Activated T-cell treated with anti-CD3 and anti-CD28 coated beads, Interleukin-2, amount 50 U/mL, for 4 hours (primary cell): ENCODE results near the gene HRAS. TPM values are rescaled to one million over a fixed set of nuclear protein-coding genes. Genes with fewer than 3 reads are reported as not detected.

Experiments
- ATAC-seq, 2 donors: fragments of 200-7000 bp; cut with Tn5 transposase; one replicate each; pipeline ENCODE4 v1.10.0; 2021
- DNase-seq: peaks from one replicate; pipeline ENCODE4 v3.0.0-alpha.2; 2020
- H3K27me3 Mint-ChIP-seq: one replicate; pipeline ENCODE4 v1.8.0; 2021; ENCODE audit warnings: low read depth, mixed read lengths
- H3K36me3 Mint-ChIP-seq: one replicate; pipeline ENCODE4 v1.8.0; 2022; ENCODE audit warnings: mixed read lengths; ENCODE audit not compliant: insufficient read depth
- H3K4me1 Mint-ChIP-seq: one replicate; pipeline ENCODE4 v1.8.0; 2021; ENCODE audit warnings: low read depth, mixed read lengths
- H3K4me3 Mint-ChIP-seq: one replicate; pipeline ENCODE4 v1.8.0; 2021; ENCODE audit warnings: mild to moderate bottlenecking, moderate library complexity, mixed read lengths
- H3K9me3 Mint-ChIP-seq: one replicate; pipeline ENCODE4 v1.8.0; 2021; ENCODE audit warnings: mixed read lengths
- total RNA-seq, 3 donors: library from RNA; stranded (reverse); gene quantifications; one replicate each; pipeline ENCODE4 v1.2.1, GENCODE V29; 2021

HRAS gene
- total RNA-seq, 3 donors from 2014 or later: 92.2 to 108 (median 95.0) TPM

GRCh38 chr11:535210-535518 is 212 bp downstream of the HRAS start:
- no peaks in the 10 kb centered on the region for H3K27me3 Mint-ChIP-seq
- H3K36me3 Mint-ChIP-seq: peaks cover 2% of the 10 kb centered on the region
- ATAC-seq (peak; percentile 27 to 33), DNase-seq (no peak)
- peaks cover 22% of the 10 kb centered on the region for H3K4me1 Mint-ChIP-seq
- no peaks in the 10 kb centered on the region for H3K9me3 Mint-ChIP-seq
- no peak overlapping the region for H3K4me3 Mint-ChIP-seq

GRCh38 chr11:534396-535209 is 773 bp downstream of the HRAS start:
- peaks cover 2% of the 10 kb centered on the region for H3K36me3 Mint-ChIP-seq
- ATAC-seq (peak in 1 of 2 donors; percentile 2), DNase-seq (no peak)
- H3K4me1 Mint-ChIP-seq: peaks cover 22% of the 10 kb centered on the region
- no peaks in the 10 kb centered on the region for H3K9me3 Mint-ChIP-seq
- peak overlapping the region; percentile 76 for H3K4me3 Mint-ChIP-seq
- no peaks in the 10 kb centered on the region for H3K27me3 Mint-ChIP-seq

- peaks cover 22% of the 10 kb centered on the region for H3K4me1 Mint-ChIP-seq
- H3K27me3 Mint-ChIP-seq: no peaks in the 10 kb centered on the region
- H3K9me3 Mint-ChIP-seq: no peaks in the 10 kb centered on the region
- no peak for ATAC-seq
- DNase-seq: no peak
- H3K36me3 Mint-ChIP-seq: peaks cover 2% of the 10 kb centered on the region
- peak overlapping the region; percentile 76 for H3K4me3 Mint-ChIP-seq
Observed at GRCh38 chr11:533586-534395, 1.6 kb downstream of the HRAS start.

GRCh38 chr11:532986-533585 is 2.3 kb downstream of the HRAS start:
- H3K27me3 Mint-ChIP-seq: no peaks in the 10 kb centered on the region
- H3K36me3 Mint-ChIP-seq: peaks cover 2% of the 10 kb centered on the region
- DNase-seq (no peak), ATAC-seq (no peak)
- peaks cover 19% of the 10 kb centered on the region for H3K4me1 Mint-ChIP-seq
- H3K4me3 Mint-ChIP-seq: peak overlapping the region; percentile 37
- no peaks in the 10 kb centered on the region for H3K9me3 Mint-ChIP-seq

- H3K9me3 Mint-ChIP-seq: no peaks in the 10 kb centered on the region
- peaks cover 14% of the 10 kb centered on the region for H3K4me1 Mint-ChIP-seq
- no peak overlapping the region for H3K4me3 Mint-ChIP-seq
- no peak for ATAC-seq
- H3K27me3 Mint-ChIP-seq: no peaks in the 10 kb centered on the region
- peaks cover 2% of the 10 kb centered on the region for H3K36me3 Mint-ChIP-seq
- no peak for DNase-seq
Observed at GRCh38 chr11:532527-532985, 2.8 kb downstream of the HRAS start.

GRCh38 chr11:531919-532526 is 3.4 kb downstream of the HRAS start:
- no peak for DNase-seq
- Mint-ChIP-seq H3K4me1 (peaks cover 14% of the 10 kb centered on the region), H3K4me3 (no peak overlapping the region), H3K36me3 (peaks cover 2% of the 10 kb centered on the region), H3K27me3 (no peaks in the 10 kb centered on the region), H3K9me3 (no peaks in the 10 kb centered on the region)
- ATAC-seq: no peak

GRCh38 chr11:530960-531831 is 4.2 kb downstream of the HRAS start:
- Mint-ChIP-seq H3K4me3 (no peak overlapping the region), H3K27me3 (no peaks in the 10 kb centered on the region), H3K4me1 (peaks cover 11% of the 10 kb centered on the region), H3K9me3 (no peaks in the 10 kb centered on the region), H3K36me3 (peaks cover 2% of the 10 kb centered on the region)
- no peak for DNase-seq
- no peak for ATAC-seq

GRCh38 chr11:529728-530411 is 5.5 kb downstream of the HRAS start:
- H3K4me3 Mint-ChIP-seq: no peak overlapping the region
- no peaks in the 10 kb centered on the region for H3K9me3 Mint-ChIP-seq
- peaks cover 2% of the 10 kb centered on the region for H3K36me3 Mint-ChIP-seq
- H3K4me1 Mint-ChIP-seq: peaks cover 10% of the 10 kb centered on the region
- DNase-seq (no peak), ATAC-seq (no peak)
- H3K27me3 Mint-ChIP-seq: no peaks in the 10 kb centered on the region

- H3K4me1 Mint-ChIP-seq: peaks cover 6% of the 10 kb centered on the region
- peaks cover 3% of the 10 kb centered on the region for H3K36me3 Mint-ChIP-seq
- no peaks in the 10 kb centered on the region for H3K9me3 Mint-ChIP-seq
- ATAC-seq: no peak
- H3K27me3 Mint-ChIP-seq: no peaks in the 10 kb centered on the region
- no peak for DNase-seq
- H3K4me3 Mint-ChIP-seq: no peak overlapping the region
Observed at GRCh38 chr11:528815-529727, 6.3 kb downstream of the HRAS start.

- ATAC-seq: no peak
- no peak for DNase-seq
- peaks cover 5% of the 10 kb centered on the region for H3K36me3 Mint-ChIP-seq
- no peak overlapping the region for H3K4me3 Mint-ChIP-seq
- H3K9me3 Mint-ChIP-seq: no peaks in the 10 kb centered on the region
- H3K27me3 Mint-ChIP-seq: no peaks in the 10 kb centered on the region
- H3K4me1 Mint-ChIP-seq: peaks cover 2% of the 10 kb centered on the region
Observed at GRCh38 chr11:528166-528814, 7.1 kb downstream of the HRAS start.

- ATAC-seq: no peak
- Mint-ChIP-seq H3K36me3 (peaks cover 3% of the 10 kb centered on the region), H3K4me1 (no peaks in the 10 kb centered on the region), H3K9me3 (no peaks in the 10 kb centered on the region), H3K4me3 (no peak overlapping the region), H3K27me3 (no peaks in the 10 kb centered on the region)
- no peak for DNase-seq
Observed at GRCh38 chr11:526192-526591, 9.2 kb downstream of the HRAS start.

GRCh38 chr11:521177-521688 is 14.1 kb downstream of the HRAS start:
- Mint-ChIP-seq H3K9me3 (peaks cover 7% of the 10 kb centered on the region), H3K27me3 (no peaks in the 10 kb centered on the region), H3K36me3 (peaks cover 4% of the 10 kb centered on the region), H3K4me3 (no peak overlapping the region), H3K4me1 (peaks cover 3% of the 10 kb centered on the region)
- ATAC-seq: no peak
- DNase-seq: no peak
